ENCODE results near the gene COIL.
A peak's percentile ranks its signal among the peaks of the same experiment; 100 is the strongest.

The COIL gene

GRCh38 chr17:56892333-56892732 is 68.5 kb downstream of the COIL start:
- TF ChIP-seq MAX (IDR thresholded peaks at IDR 0.05; ENCODE audit: low read depth, low read length): no peak
- no peak for TF ChIP-seq CTCF (IDR thresholded peaks at IDR 0.05; ENCODE audit: low read depth, low read length)
- TF ChIP-seq MYC (IDR thresholded peaks at IDR 0.05; ENCODE audit: low read depth, low read length): no peak
- TF ChIP-seq POLR2A (IDR thresholded peaks at IDR 0.05; ENCODE audit: extremely low read depth, insufficient read length): no peak

DNA sequence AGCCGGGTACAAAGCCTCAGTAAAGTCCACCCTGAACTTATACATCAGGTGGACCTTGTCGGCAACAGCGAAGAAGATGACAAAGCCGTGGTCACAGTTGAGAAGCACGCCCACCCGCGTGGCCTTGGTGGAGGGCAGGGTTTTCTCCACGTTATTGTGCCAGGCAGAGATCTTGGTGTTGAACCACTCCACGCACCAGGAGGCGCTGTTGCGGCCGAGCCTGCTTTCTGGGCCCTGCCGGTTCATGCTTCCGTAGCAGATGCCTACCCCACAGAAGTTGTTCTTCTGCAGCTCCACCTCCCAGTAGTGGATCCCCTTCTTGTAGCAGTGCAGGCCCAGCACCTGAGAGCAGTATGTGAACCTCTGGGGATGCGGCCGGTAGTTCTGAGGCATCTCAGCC is 69.1 kb downstream of the COIL start:
- no peak overlapping the region for H3K4me3 ChIP-seq (ENCODE audit: low read depth, low read length)
- peak; percentile 33 for DNase-seq (ENCODE audit: low read depth)
- TF ChIP-seq MYC (IDR thresholded peaks at IDR 0.05; ENCODE audit: low read depth, low read length) (no peak), CTCF (IDR thresholded peaks at IDR 0.05; ENCODE audit: low read depth, low read length) (peak; percentile 31), MAX (IDR thresholded peaks at IDR 0.05; ENCODE audit: low read depth, low read length) (no peak), POLR2A (IDR thresholded peaks at IDR 0.05; ENCODE audit: extremely low read depth, insufficient read length) (no peak)

More at GRCh38 chr17:56892333-56892732, 68.5 kb downstream of the COIL start:
- no peak overlapping the region for H3K4me3 ChIP-seq (ENCODE audit: low read depth, low read length)
- DNase-seq (ENCODE audit: low read depth): no peak

DNA sequence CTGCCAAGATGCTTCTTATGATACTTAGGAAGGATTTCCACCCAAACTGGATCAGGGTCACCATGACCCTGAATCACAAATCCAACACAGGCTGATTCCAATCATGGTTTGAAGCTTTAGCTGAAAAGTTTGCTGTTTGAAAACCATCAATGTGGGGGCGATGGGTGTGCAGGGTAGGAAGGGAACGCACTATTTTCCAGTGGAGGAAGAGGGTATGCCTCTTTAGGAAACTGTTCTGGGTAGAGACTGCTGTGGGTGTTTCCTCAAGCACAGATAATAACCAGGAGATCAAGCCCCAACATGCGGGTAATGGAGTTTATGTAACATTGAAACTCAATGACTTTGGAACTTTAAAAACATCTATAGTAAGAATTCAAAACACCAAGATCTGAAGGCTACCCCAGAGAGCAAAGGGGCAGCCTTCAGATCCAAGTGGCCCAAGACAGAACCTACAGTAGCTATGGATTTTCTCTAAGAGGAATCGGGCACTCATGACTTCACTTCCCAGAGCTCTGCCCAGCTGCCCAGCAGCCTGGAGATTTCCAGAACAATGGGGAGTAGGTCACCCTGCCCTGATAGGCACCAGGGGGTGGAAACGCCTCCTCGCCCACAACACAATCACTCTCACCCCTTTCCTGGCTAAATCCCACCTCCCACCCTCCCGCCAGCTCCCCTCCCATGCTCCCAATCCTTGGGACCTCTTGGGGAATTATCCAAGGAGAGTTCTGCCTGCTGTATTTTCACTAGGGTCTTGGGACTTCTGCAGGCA is 69.8 kb downstream of the COIL start:
- TF ChIP-seq MYC (IDR thresholded peaks at IDR 0.05; ENCODE audit: low read depth, low read length) (no peak), MAX (IDR thresholded peaks at IDR 0.05; ENCODE audit: low read depth, low read length) (no peak), CTCF (IDR thresholded peaks at IDR 0.05; ENCODE audit: low read depth, low read length) (no peak), POLR2A (IDR thresholded peaks at IDR 0.05; ENCODE audit: extremely low read depth, insufficient read length) (no peak)
- no peak for DNase-seq (ENCODE audit: low read depth)
- no peak overlapping the region for H3K4me3 ChIP-seq (ENCODE audit: low read depth, low read length)

DNA sequence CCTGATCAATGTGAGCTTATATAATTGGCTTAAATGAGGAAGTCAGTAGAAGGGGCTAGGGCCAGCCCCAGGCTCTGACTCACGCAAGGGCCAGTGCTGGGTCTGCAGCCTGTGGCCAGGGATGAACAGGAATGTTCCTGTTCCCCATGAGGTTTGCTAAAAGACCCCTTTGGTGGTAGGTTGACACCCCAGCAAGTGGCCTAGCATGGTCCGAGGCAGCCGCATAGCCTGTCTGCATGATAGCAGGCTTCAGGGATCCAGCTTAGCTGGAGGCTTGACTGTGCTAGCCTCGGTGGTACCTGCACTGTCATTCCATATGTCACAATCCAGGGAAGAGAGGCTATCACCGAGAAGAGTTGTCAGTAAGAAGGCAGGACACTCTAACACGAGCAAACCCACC is 70.5 kb downstream of the COIL start:
- peak; percentile 22 for DNase-seq (ENCODE audit: low read depth)
- no peak overlapping the region for H3K4me3 ChIP-seq (ENCODE audit: low read depth, low read length)
- TF ChIP-seq CTCF (IDR thresholded peaks at IDR 0.05; ENCODE audit: low read depth, low read length) (no peak), MAX (IDR thresholded peaks at IDR 0.05; ENCODE audit: low read depth, low read length) (no peak), POLR2A (IDR thresholded peaks at IDR 0.05; ENCODE audit: extremely low read depth, insufficient read length) (no peak), MYC (IDR thresholded peaks at IDR 0.05; ENCODE audit: low read depth, low read length) (no peak)

Measured in NB4 (cell line).